ENCODE data around the gene ZMIZ1.

The ZMIZ1 gene

DNA sequence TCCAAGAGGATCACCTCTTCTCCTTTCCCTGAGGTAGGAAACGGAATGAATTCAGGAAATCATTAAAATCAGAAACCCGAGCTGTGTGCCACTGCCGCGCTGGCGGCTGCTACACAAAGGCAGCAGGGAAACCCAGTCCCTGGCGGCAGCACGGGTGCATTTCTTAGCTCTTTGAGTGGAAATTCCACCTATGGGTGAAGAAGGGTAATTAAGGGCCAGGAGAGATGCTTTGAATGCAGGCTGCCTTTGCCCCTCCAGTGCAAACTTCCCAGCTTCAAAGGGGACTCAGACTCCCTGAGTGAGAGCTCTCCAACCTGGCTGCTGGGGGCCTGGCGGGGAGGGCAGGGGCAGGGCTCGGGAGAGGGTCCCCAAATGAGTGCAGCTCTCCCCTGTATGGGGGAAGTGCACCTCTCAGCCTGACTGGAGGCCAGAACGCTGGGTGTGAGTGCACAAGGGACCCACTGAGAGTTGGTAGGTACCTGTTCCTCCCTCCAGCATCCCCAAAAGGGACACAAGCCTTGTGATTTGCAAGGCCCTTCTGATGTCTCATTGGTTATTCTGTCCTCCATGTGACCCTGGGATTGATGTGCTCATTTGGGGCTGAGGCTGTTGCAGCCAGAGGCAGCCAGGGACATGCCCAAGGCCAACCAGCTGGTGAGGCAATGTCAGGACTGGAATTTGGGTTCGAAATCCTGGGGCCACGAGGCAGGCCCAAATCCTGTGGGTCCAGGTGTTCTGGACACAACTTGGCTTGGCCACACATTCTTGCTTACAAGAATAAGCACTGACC lies 16.3 kb upstream of the ZMIZ1 start:
- Mint-ChIP-seq H3K27me3 (peaks cover 24% of the 10 kb centered on the region), H3K4me3 (no peak overlapping the region), H3K4me1 (ENCODE audit: low read depth) (peaks cover 44% of the 10 kb centered on the region), H3K36me3 (ENCODE audit: low read depth) (no peaks in the 10 kb centered on the region), H3K9me3 (no peaks in the 10 kb centered on the region), H3K27ac (no peak overlapping the region)
- intact Hi-C loops (cut with micrococcal nuclease) = no loop called here

DNA sequence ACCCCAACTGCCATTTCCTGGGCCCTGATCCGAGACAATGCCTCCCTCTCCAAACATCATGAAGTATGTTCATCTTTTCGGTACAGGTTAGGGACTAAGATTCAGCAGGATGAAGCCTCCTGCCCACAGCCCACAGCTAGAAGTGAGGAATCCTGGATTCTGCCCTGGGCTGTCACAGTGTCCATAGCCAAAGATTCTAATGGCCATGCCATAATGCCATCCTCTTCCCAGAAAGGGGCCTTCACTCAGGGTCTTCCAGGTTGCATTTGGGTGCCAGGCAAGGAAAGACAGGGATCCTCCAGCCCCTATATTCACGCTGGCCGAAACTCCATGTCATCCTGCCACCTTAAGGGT lies 15.7 kb upstream of the ZMIZ1 start:
- Mint-ChIP-seq H3K9me3 (no peaks in the 10 kb centered on the region), H3K27me3 (peaks cover 28% of the 10 kb centered on the region), H3K36me3 (ENCODE audit: low read depth) (no peaks in the 10 kb centered on the region), H3K4me3 (no peak overlapping the region), H3K4me1 (ENCODE audit: low read depth) (peaks cover 39% of the 10 kb centered on the region), H3K27ac (no peak overlapping the region)
- intact Hi-C loops (cut with micrococcal nuclease) = no loop called here

DNA sequence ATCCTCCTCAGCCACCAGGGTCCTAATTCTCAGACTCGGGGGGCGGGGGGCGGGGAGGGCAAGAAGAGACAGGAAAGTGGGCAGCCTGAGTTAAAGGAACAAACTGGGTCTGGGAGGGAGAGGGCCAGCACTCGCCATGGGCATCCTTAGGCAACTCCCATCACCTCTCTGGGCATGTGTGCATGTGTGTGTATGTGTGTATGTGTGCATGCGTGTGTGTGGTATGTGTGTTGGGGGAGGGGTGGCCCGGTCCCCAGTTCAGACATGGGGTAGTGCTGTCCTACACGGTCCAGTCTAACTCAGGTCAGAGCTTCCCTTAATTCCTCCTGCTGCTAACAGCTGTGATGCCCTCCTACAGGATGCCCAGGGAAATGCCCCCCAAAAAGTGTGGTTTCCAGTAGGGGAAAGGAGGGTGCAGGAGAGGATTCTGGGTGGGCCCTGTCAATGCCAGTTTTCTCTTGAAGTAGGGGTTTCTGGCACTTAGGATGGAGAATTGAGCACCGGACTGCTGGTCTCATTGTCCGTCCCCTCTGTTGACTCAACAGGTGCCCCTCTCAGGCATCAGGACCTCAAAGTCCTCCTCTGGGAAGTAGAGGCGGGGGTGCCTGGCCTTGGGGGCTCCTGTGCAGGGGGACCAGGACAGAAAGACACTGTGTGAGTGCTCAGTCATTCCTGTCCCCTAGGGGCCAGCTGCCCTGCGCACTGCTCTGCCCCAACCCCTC lies 15.1 kb upstream of the ZMIZ1 start:
- Mint-ChIP-seq H3K27ac (no peak overlapping the region), H3K9me3 (no peaks in the 10 kb centered on the region), H3K27me3 (peaks cover 34% of the 10 kb centered on the region), H3K36me3 (ENCODE audit: low read depth) (no peaks in the 10 kb centered on the region), H3K4me1 (ENCODE audit: low read depth) (peaks cover 33% of the 10 kb centered on the region), H3K4me3 (no peak overlapping the region)
- intact Hi-C loops (cut with micrococcal nuclease) = no loop called here

DNA sequence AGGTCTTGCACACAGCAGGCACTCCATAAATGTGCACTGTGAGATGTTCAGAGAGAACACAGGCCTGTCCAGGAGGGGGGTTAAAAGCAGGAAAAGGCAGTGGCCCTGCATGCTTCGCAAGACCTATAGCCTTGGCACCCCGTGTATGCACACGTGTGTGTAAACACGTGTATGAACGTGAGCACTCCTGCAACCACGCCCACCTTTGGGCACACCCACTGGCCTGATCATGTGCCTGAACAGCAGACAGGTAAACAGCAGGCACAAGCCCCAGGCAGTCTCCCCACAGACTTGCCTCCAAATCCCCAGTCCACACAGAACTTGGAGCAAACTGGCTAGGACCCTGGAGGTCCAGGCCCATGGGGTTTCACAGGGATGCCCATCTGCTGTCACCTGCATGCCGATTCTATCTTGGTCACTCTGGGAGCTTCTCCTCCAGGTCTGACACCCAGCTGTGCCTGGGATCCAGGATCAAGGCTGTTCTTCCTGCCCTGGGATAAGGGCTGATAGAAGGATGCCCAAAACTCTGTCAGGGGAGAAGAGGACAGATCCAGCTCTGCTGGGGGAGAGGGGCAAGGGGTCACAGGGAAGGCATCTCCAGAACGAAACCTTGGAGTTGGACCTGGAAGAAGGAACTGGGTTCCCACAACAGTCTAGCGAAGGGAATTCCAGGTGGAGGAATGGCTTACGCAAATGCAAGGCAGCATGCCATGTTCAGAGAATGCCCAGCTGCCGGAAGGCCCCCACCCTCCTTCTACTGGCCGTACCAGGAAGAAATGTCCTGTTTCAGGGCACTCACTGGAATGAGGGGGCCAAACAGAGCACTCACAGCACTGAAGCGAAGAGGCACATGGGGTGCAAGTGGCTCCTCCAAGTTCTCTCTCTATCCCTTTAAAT lies 14.3 kb upstream of the ZMIZ1 start:
- Mint-ChIP-seq H3K4me1 (ENCODE audit: low read depth) (peaks cover 29% of the 10 kb centered on the region), H3K36me3 (ENCODE audit: low read depth) (no peaks in the 10 kb centered on the region), H3K27ac (no peak overlapping the region), H3K4me3 (no peak overlapping the region), H3K9me3 (no peaks in the 10 kb centered on the region), H3K27me3 (peaks cover 37% of the 10 kb centered on the region)
- intact Hi-C loops (cut with micrococcal nuclease) = no loop called here

DNA sequence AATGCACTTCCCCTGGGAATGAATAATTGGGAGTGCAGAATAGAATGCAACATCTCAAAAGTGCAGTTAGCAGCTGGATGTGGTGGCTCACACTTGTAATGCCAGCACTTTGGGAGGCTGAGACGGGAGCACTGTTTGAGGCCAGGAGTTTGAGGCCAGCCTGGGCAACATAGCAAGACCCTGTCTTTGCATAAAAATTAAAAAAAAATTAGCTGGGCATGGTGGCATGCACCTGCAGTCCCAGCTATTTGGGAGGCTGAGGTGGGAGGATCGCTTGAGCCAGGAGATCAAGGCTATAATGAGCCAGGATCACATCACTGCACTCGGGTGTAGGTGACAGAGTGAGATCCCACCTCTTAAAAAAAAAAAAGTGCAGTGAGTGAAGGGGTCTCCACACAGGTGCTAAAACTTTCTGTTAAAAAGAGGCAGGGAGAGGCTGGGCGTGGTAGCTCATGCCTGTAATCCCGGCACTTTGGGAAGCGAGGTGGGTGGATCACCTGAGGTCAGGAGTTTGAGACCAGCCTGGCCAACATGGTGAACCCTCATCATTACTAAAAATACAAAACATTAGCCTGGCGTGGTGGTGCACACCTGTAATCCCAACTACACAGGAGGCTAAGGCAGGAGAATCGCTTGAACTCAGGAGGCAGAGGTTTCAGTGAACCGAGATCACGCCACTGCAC lies 13.5 kb upstream of the ZMIZ1 start:
- no peak overlapping the region for H3K4me3 Mint-ChIP-seq
- no peaks in the 10 kb centered on the region for H3K9me3 Mint-ChIP-seq
- H3K36me3 Mint-ChIP-seq (ENCODE audit: low read depth) = no peaks in the 10 kb centered on the region
- peaks cover 42% of the 10 kb centered on the region for H3K27me3 Mint-ChIP-seq
- no peak overlapping the region for H3K27ac Mint-ChIP-seq
- peaks cover 30% of the 10 kb centered on the region for H3K4me1 Mint-ChIP-seq (ENCODE audit: low read depth)
- intact Hi-C loops (cut with micrococcal nuclease) = no loop called here

DNA sequence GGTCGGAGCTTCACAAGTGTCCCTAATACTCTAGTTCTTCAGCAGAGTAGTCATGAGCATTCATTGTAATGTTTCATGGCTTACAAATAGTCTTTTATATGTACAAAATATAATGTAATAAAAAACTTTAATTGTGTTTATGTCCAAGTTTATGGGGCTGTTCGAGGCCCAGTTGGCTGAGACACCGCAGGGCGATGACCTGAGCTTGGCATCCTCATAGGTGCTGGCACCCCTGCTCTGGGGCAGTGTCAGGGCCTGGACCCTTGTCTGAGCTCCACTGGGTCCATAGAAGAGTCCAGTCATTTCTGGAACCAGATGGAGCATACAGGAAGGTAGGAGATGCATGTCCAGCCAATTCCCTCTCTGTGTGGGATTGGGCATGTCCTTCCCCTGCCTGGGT lies 12.9 kb upstream of the ZMIZ1 start:
- Mint-ChIP-seq H3K9me3 (no peaks in the 10 kb centered on the region), H3K27me3 (peaks cover 47% of the 10 kb centered on the region), H3K4me1 (ENCODE audit: low read depth) (peaks cover 23% of the 10 kb centered on the region), H3K27ac (no peak overlapping the region), H3K4me3 (no peak overlapping the region), H3K36me3 (ENCODE audit: low read depth) (no peaks in the 10 kb centered on the region)
- intact Hi-C loops (cut with micrococcal nuclease) = no loop called here

DNA sequence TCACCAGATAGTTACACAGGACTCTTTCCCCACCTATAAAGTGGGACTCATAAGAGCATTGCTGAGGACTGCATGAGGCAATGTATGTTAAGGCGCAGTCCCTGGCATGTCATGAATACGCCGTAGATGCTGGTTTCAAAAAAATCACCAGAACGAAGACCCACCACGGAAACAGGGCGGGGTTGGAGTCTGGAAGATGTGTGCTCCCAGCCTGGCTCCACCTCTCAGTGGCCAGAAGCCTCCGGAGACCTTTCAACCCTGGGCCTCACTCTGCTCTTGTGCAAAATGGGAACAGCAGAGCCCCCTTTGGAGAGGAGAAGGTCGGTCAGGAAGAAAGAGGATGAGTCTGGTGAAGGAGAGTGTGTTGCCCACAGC lies 12.4 kb upstream of the ZMIZ1 start:
- no peaks in the 10 kb centered on the region for H3K36me3 Mint-ChIP-seq (ENCODE audit: low read depth)

DNA sequence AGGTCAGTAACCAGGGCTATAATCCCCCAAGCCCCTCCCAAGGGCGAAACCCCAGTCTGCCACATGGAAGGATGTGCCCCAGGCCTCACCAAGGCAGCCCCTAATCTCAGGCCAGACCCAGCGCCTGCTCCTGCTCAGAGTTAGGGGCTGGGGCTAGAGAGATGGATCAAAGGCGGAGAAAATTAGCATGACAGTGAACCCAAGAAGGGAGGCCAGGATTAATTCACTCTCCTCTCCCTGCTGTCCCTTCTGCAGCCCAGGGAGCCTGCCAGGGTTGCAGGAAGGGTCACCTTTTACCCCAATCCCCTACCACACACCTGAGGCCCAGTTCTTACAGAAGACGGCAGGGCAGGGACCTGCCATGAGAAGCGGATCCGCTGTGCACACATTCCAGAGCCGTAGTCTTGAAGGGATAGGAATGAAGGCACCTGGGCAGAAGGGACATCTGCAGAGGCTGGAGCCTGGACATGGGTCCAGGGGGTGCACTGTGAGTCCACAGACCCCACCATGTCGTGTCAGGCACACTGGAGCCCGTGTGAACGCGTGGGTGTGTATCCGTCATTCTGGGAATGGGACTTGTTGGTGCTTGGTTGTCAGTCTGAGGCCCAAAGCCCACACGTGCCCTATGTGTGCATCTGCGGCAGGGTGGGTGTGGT lies 11.9 kb upstream of the ZMIZ1 start:
- Mint-ChIP-seq H3K27me3 (peaks cover 48% of the 10 kb centered on the region), H3K36me3 (ENCODE audit: low read depth) (no peaks in the 10 kb centered on the region), H3K4me3 (no peak overlapping the region), H3K9me3 (no peaks in the 10 kb centered on the region), H3K27ac (no peak overlapping the region), H3K4me1 (ENCODE audit: low read depth) (peaks cover 16% of the 10 kb centered on the region)
- intact Hi-C loops (cut with micrococcal nuclease) = no loop called here

More for the DNA sequence above, 12.4 kb upstream of the ZMIZ1 start:
- Mint-ChIP-seq H3K9me3 (no peaks in the 10 kb centered on the region), H3K4me3 (no peak overlapping the region), H3K4me1 (ENCODE audit: low read depth) (peaks cover 22% of the 10 kb centered on the region), H3K27ac (no peak overlapping the region), H3K27me3 (peaks cover 50% of the 10 kb centered on the region)
- intact Hi-C loops (cut with micrococcal nuclease) = no loop called here

DNA sequence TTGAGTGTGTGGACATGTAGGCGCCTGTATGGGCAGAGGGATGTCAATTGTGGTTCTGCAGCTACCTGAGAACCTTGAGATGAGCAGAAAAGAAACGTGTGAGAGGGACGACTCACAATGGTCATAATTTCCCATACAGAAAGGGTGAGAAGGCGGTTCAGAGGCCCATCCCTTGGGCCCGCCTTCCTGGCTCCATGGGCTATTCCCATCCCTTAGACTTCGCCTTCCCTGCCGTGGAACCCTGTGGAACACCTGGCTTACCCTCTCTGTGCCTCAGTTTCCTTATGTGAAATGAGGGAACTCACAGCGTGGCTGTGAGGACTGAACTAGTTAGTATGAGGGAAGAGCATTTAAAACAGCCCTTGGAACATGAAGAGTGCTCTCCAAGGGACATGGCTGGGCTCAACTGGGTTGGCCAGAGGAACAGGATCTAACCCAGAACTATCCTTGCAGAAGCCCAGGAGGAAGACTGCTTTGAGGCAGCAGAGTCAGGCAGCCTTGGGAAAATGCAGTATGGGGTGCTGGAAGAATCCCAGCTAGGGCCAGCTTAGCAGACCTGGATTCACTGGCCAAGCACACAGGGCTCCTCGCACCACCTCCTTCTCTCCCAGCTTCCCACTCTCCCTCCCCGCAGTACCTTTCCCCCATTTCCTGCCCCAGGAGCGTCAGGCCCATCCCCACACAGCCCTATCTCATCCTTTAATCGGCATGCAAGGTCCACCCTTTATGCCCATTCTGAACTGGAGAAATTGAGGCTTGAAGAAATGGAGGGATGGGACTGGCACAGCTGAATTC lies 11.1 kb upstream of the ZMIZ1 start:
- no peak overlapping the region for H3K4me3 Mint-ChIP-seq
- H3K9me3 Mint-ChIP-seq = no peaks in the 10 kb centered on the region
- no peaks in the 10 kb centered on the region for H3K36me3 Mint-ChIP-seq (ENCODE audit: low read depth)
- peaks cover 12% of the 10 kb centered on the region for H3K4me1 Mint-ChIP-seq (ENCODE audit: low read depth)
- intact Hi-C loops (cut with micrococcal nuclease) = no loop called here
- H3K27me3 Mint-ChIP-seq = peaks cover 48% of the 10 kb centered on the region
- H3K27ac Mint-ChIP-seq = no peak overlapping the region

DNA sequence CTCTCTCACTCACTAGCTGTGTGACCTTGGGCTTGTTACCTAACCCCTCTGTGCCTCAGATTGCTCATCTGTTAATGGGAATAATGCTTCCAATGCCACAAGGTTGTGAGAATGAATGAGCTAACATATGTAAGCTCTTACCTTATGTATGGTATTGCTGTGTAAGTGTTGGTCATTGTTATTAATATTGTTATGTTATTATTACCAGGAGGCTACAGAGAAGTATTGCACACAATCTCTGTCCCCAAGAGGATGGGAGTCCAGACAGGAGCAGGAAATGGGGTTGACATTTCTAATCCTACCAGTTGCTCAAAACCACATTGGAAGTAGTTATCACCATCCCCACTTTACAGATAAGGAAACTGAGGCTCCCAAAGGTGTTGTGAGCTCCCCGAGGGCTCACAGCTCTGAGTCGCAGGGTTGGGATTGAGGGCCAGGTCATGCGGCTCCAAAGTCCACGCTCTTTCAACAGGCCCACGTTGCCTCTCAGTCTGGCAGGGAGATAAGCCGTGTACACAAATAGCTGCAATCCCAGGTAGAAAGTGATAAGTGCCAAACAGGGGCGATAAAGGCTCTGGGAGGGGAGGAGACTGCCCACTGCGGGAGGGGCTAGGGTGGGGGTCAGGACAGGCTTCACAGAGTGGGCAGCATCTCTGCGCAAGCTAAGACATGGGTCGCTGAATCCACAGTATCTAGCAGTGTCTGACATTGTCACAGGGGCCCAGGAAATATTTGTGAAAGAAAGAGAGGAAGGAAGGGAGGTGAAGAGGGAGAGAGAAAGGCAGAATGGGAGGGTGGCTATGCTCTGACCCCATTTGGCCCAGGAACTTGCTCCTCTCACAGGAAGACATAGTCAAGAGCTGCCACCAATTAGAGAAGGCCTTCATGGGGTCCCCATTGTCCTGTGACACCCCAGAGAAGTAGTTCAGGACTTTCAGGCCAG lies 9.6 kb upstream of the ZMIZ1 start:
- peaks cover 48% of the 10 kb centered on the region for H3K27me3 Mint-ChIP-seq
- H3K27ac Mint-ChIP-seq = peak overlapping the region; percentile 50
- intact Hi-C loops (cut with micrococcal nuclease) = no loop called here
- no peaks in the 10 kb centered on the region for H3K36me3 Mint-ChIP-seq (ENCODE audit: low read depth)
- no peaks in the 10 kb centered on the region for H3K9me3 Mint-ChIP-seq
- no peak overlapping the region for H3K4me3 Mint-ChIP-seq
- peaks cover 26% of the 10 kb centered on the region for H3K4me1 Mint-ChIP-seq (ENCODE audit: low read depth)

DNA sequence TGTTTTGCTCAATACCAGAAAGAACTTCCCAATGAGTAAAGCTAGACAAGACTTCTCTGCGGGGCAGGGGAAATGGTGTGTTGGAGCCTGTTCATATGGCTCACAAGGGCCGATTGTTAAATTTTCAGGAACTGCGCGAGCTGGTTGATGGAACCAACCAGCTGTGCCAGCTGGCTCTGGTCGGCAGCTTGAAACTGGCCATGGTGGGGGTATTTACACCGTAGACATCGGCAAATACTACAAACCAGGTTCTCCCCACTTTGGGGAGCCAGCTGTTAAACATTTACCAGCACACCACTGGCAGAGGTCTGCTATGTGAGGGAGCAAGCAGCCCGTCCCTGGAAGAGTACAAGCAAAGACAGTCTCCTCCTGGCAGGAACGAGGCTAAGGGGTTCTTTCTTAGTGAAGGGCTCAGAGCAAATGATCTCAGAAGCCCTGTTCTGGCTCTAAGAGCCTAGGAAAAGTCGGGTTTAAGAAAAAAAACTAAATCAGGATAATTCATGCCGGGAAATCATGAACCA lies 8.8 kb upstream of the ZMIZ1 start:
- intact Hi-C loops (cut with micrococcal nuclease) = no loop called here
- no peaks in the 10 kb centered on the region for H3K9me3 Mint-ChIP-seq
- H3K4me1 Mint-ChIP-seq (ENCODE audit: low read depth) = peaks cover 26% of the 10 kb centered on the region
- H3K36me3 Mint-ChIP-seq (ENCODE audit: low read depth) = no peaks in the 10 kb centered on the region
- H3K4me3 Mint-ChIP-seq = no peak overlapping the region
- peaks cover 43% of the 10 kb centered on the region for H3K27me3 Mint-ChIP-seq
- H3K27ac Mint-ChIP-seq = peak overlapping the region; percentile 50

All from dendritic cell treated with granulocyte-macrophage colony-stimulating factor and Interleukin-4, amounts not matched to agents 40 ng/mL and 50 ng/mL, for 4 days (primary cell).